HCT116 (cell line): ENCODE measurements around the gene SLC25A13. TPM values are rescaled to one million over a fixed set of nuclear protein-coding genes. Genes with fewer than 3 reads are reported as not detected.

Experiments used
- ATAC-seq: fragments of 200-7000 bp; cut with Tn5 transposase; 2 replicates; pipeline ENCODE4 v1.9.1; 2020; ENCODE audit warnings: mild to moderate bottlenecking, moderate library complexity
- BruUV-seq: library from RNA; stranded (reverse); fragments of 400-500 nt; replicated peaks from 2 replicates; lab custom pipeline; 2021; lab: Mats Ljungman, UMichigan
- CTCF ChIA-PET: fragments of 300-600 bp; sonication (Branson Sonifier 250); formaldehyde crosslinking; loops from one replicate; lab custom pipeline; 2021; ENCODE audit warnings: antibody characterized with exemption; lab: Charles Lee
- POLR2A ChIA-PET: fragments of 300-600, 350-600 bp; sonication (Branson Sonifier 250); formaldehyde crosslinking; loops from one replicate; lab custom pipeline; 2021; ENCODE audit warnings: antibody characterized with exemption; lab: Charles Lee
- RAD21 ChIA-PET, 2 experiments: fragments of 300-600 bp; sonication (Branson Sonifier 250); formaldehyde crosslinking; loops; one replicate each; lab custom pipeline; 2023; ENCODE audit warnings: low total read pairs in 2 of 2; ENCODE audit not compliant: uncharacterized antibody in 2 of 2, unreplicated experiment in 2 of 2, low non-redundant PET in 1 of 2; lab: Charles Lee
- DNase-seq: peaks from one replicate; pipeline ENCODE4 v3.0.0-alpha.2; 2010; ENCODE audit warnings: low read depth, low spot score
- H2AFZ ChIP-seq: fragments of 200-600 bp; shearing (Covaris generic), sonication (generic); 2 replicates; pipeline ENCODE4 v1.6.1; 2017; ENCODE audit warnings: low read depth, mixed run types, mixed read lengths, antibody characterized with exemption, low read length; ENCODE audit not compliant: poor library complexity, severe bottlenecking
- H3K27ac ChIP-seq: 2 replicates; pipeline ENCODE4 v1.5.1; 2012; ENCODE audit warnings: low read depth, low read length
- H3K27me3 ChIP-seq: fragments of 200-600 bp; sonication (generic); 2 replicates; pipeline ENCODE4 v1.6.1; 2016; ENCODE audit warnings: mixed run types, low read length, mixed read lengths; ENCODE audit not compliant: insufficient read depth
- H3K36me3 ChIP-seq, 2 experiments: fragments of 200-500 bp in 1 of 2; fragments of 200-600 bp in 1 of 2; sonication (Bioruptor generic) in 1 of 2; sonication (generic) in 1 of 2; 2 replicates each; pipeline versions ENCODE4 v1.5.1 to v1.6.1; 2014 to 2016; ENCODE audit warnings: low read length in 2 of 2, inconsistent platforms in 1 of 2, mixed read lengths in 1 of 2, mixed run types in 1 of 2; ENCODE audit not compliant: insufficient read depth in 2 of 2, control insufficient read depth in 1 of 2
- H3K4me1 ChIP-seq, 2 experiments: fragments of 200-600 bp in 1 of 2; sonication (generic) in 1 of 2; 2 replicates each; pipeline versions ENCODE4 v1.5.1 to v1.6.1; 2012 to 2017; ENCODE audit warnings: low read length in 2 of 2, inconsistent platforms in 1 of 2, mild to moderate bottlenecking in 1 of 2, mixed read lengths in 1 of 2, mixed run types in 1 of 2, moderate library complexity in 1 of 2; ENCODE audit not compliant: insufficient read depth in 2 of 2, control insufficient read depth in 1 of 2
- H3K4me2 ChIP-seq: fragments of 200-600 bp; sonication (generic); 2 replicates; pipeline ENCODE4 v1.6.1; 2017; ENCODE audit warnings: mixed run types, low read length, mixed read lengths
- H3K4me3 ChIP-seq, 2 experiments: fragments of 200-600 bp in 1 of 2; sonication (generic) in 1 of 2; replicated peaks in 1 of 2; 2 replicates each; pipeline ENCODE4 v1.5.1; 2011 to 2016; ENCODE audit warnings: low read length in 2 of 2, control low read depth in 1 of 2, low read depth in 1 of 2, mild to moderate bottlenecking in 1 of 2, mixed read lengths in 1 of 2, mixed run types in 1 of 2
- H3K79me2 ChIP-seq: fragments of 200-600 bp; sonication (generic); 2 replicates; pipeline ENCODE4 v1.6.1; 2017; ENCODE audit warnings: mild to moderate bottlenecking, mixed run types, low read length, moderate library complexity, mixed read lengths; ENCODE audit not compliant: insufficient read depth
- H3K9ac ChIP-seq: fragments of 200-600 bp; sonication (generic); 2 replicates; pipeline ENCODE4 v1.6.1; 2016; ENCODE audit warnings: low read length, mixed read lengths
- H3K9me2 ChIP-seq: fragments of 200-600 bp; sonication (generic), shearing (Covaris generic); 2 replicates; pipeline ENCODE4 v1.6.1; 2017; ENCODE audit warnings: mixed run types, mild to moderate bottlenecking, moderate library complexity; ENCODE audit not compliant: insufficient read depth
- H3K9me3 ChIP-seq, 2 experiments: fragments of 200-500 bp in 1 of 2; fragments of 200-600 bp in 1 of 2; sonication (Bioruptor generic) in 1 of 2; sonication (generic) in 1 of 2; 2 replicates each; pipeline ENCODE4 v1.6.1; 2014 to 2017; ENCODE audit warnings: low read length in 2 of 2, mixed read lengths in 2 of 2, inconsistent platforms in 1 of 2, low read depth in 1 of 2, mild to moderate bottlenecking in 1 of 2, mixed run types in 1 of 2, moderate library complexity in 1 of 2; ENCODE audit not compliant: control insufficient read depth in 1 of 2, insufficient read depth in 1 of 2
- H4K20me1 ChIP-seq: fragments of 200-600 bp; sonication (generic), shearing (Covaris generic); 2 replicates; pipeline ENCODE4 v1.6.1; 2017; ENCODE audit warnings: mixed run types, mild to moderate bottlenecking, moderate library complexity; ENCODE audit not compliant: insufficient read depth
- CBX3 ChIP-seq: IDR thresholded peaks from 2 replicates; pipeline ENCODE4 v1.6.1; 2012; ENCODE audit warnings: low read depth
- ELF1 ChIP-seq: IDR thresholded peaks from 2 replicates; pipeline ENCODE4 v1.6.1; 2012; ENCODE audit warnings: low read depth, borderline replicate concordance
- EZH2 ChIP-seq: fragments of 200-600 bp; sonication (generic); IDR thresholded peaks from 2 replicates; pipeline ENCODE4 v1.6.1; 2017; ENCODE audit warnings: antibody characterized with exemption, mixed run types
- EZH2phosphoT487 ChIP-seq: fragments of 200-600 bp; IDR thresholded peaks from 2 replicates; pipeline ENCODE4 v1.6.1; 2018; ENCODE audit warnings: antibody characterized with exemption, borderline replicate concordance
- FOSL1 ChIP-seq: IDR thresholded peaks from 2 replicates; pipeline ENCODE4 v1.6.1; 2012; ENCODE audit warnings: low read depth
- JUND ChIP-seq: IDR thresholded peaks from 2 replicates; pipeline ENCODE4 v1.6.1; 2012
- POLR2A ChIP-seq: IDR thresholded peaks from 2 replicates; pipeline ENCODE4 v1.7.0; 2011; ENCODE audit warnings: borderline replicate concordance; ENCODE audit not compliant: insufficient read depth, insufficient read length; ENCODE audit errors: extremely low read depth
- POLR2AphosphoS5 ChIP-seq: IDR thresholded peaks from 2 replicates; pipeline ENCODE4 v1.6.1; 2011; ENCODE audit warnings: mild to moderate bottlenecking, low read depth, low read length, moderate library complexity
- RAD21 ChIP-seq: IDR thresholded peaks from 2 replicates; pipeline ENCODE4 v1.6.1; 2012; ENCODE audit warnings: low read depth, mild to moderate bottlenecking
- SIN3A ChIP-seq: IDR thresholded peaks from 2 replicates; pipeline ENCODE4 v1.6.1; 2012; ENCODE audit warnings: low read depth
- YY1 ChIP-seq: IDR thresholded peaks from 2 replicates; pipeline ENCODE4 v1.6.1; 2011; ENCODE audit warnings: low read length, low read depth, moderate library complexity, mild to moderate bottlenecking; ENCODE audit not compliant: insufficient replicate concordance; ENCODE audit errors: extremely low read depth
- ZFX ChIP-seq: fragments of 450-650 bp; IDR thresholded peaks from 2 replicates; pipeline ENCODE4 v1.6.1; 2017
- intact Hi-C: fragments of 100-400 bp; cut with micrococcal nuclease; formaldehyde crosslinking; loops from 2 replicates; pipeline ENCODE4 v1.10.0; 2022
- total RNA-seq: library from RNA; stranded (reverse); gene quantifications from one replicate; pipeline ENCODE4 v1.2.1, GENCODE V29; 2021; ENCODE audit not compliant: unreplicated experiment
- TF ChIP-seq, protein P1 (sequence below), 3 experiments: fragments of 200-600 bp in 1 of 3; sonication (generic) in 1 of 3; IDR thresholded peaks in 2 of 3; conservative IDR thresholded peaks in 1 of 3; 2 replicates each; pipeline ENCODE4 v1.5.1; 2012 to 2017; ENCODE audit warnings: low read depth in 2 of 3, low read length in 2 of 3, antibody characterized with exemption in 1 of 3, borderline replicate concordance in 1 of 3, control low read depth in 1 of 3, mild to moderate bottlenecking in 1 of 3, mixed read lengths in 1 of 3, mixed run types in 1 of 3, moderate library complexity in 1 of 3; ENCODE audit not compliant: insufficient read depth in 1 of 3
- TF ChIP-seq, protein P2 (sequence below): IDR thresholded peaks from 2 replicates; pipeline ENCODE4 v1.6.1; 2012
- TF ChIP-seq, protein P3 (sequence below): IDR thresholded peaks from 2 replicates; pipeline ENCODE4 v1.6.1; 2011; ENCODE audit warnings: mild to moderate bottlenecking, low read length, moderate library complexity; ENCODE audit not compliant: insufficient replicate concordance; ENCODE audit errors: extremely low read depth

SLC25A13 gene
- total RNA-seq, 1 experiment from 2014 or later: 19.3 TPM

DNA sequence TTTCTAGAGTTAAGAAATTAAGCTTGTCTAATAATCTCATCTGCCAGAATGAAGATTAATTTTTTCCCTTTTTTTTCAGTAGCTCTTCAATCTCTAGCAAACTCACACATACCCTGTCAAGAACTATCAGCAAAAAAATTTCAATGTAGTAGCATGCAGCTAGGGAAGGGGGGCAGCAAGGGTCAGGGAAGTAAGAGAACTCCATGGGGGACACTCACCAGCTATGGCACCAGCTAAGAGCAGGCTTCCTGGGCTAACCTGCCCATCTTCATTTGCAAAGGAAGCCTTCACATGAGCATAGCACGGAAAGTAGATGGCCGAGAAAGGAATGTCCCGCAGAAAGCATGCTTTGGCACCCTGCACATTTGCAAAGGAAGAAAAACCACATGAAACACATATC lies 190.4 kb downstream of the SLC25A13 start:
- 0 out of 4 replicates have a peak, but pooled peaks cover 0 to 2% of the 10 kb centered on the region in 2 experiments for H3K36me3 ChIP-seq
- no peak overlapping the region for H2AFZ ChIP-seq
- H3K4me1 ChIP-seq: no peaks in the 10 kb centered on the region
- no peak overlapping the region for H3K4me2 ChIP-seq
- ATAC-seq (no peak), DNase-seq (no peak)
- no peaks in the 10 kb centered on the region for H3K9me2 ChIP-seq
- CTCF ChIA-PET: no interaction called here
- no peaks in the 10 kb centered on the region; the same call in 1 of the 2 replicates for H4K20me1 ChIP-seq
- POLR2A ChIA-PET: no interaction called here
- no peaks in the 10 kb centered on the region for H3K9me3 ChIP-seq
- RAD21 ChIA-PET: no interaction called here
- H3K79me2 ChIP-seq: no peaks in the 10 kb centered on the region
- H3K9ac ChIP-seq: no peak overlapping the region
- H3K4me3 ChIP-seq: no peak overlapping the region
- no TSS peak for BruUV-seq
- no peaks in the 10 kb centered on the region for H3K27me3 ChIP-seq
- intact Hi-C loops: no loop called here
- TF ChIP-seq EZH2phosphoT487 (no peak), RAD21 (no peak), SIN3A (no peak), JUND (no peak), FOSL1 (no peak), POLR2A (no peak), POLR2AphosphoS5 (no peak)
- TF ChIP-seq, all 23 proteins: peak for 0
- no peak overlapping the region for H3K27ac ChIP-seq

DNA sequence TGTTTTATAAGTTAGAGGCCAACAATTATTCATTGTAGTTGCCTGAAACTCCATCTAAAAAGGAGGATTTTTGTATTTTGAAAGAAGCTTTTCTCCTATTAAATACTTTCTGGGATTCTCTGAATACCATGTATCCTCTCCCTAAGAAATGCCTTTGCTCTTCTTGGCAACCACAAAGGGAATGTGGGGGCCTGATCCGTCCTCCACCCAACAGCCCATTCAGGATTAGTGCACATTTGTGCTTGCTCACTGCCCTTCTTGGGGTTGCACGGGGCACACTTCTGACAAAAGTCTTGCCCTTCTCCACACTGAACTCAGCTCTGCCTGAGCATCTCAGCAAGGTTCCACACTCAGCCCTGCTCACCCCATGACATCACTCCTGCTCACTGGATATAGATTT lies 194.2 kb downstream of the SLC25A13 start:
- intact Hi-C loops: no loop called here
- Histone ChIP-seq H3K9me3 (no peaks in the 10 kb centered on the region), H3K9me2 (no peaks in the 10 kb centered on the region), H3K9ac (no peak overlapping the region), H3K27ac (no peak overlapping the region), H3K36me3 (no peaks in the 10 kb centered on the region), H3K4me3 (no peak overlapping the region), H3K79me2 (no peaks in the 10 kb centered on the region), H3K27me3 (no peaks in the 10 kb centered on the region), H4K20me1 (no peaks in the 10 kb centered on the region), H2AFZ (no peak overlapping the region), H3K4me1 (no peaks in the 10 kb centered on the region), H3K4me2 (no peak overlapping the region)
- no TSS peak for BruUV-seq
- no peak for DNase-seq
- ATAC-seq: no peak
- TF ChIP-seq ZFX (no peak), EZH2phosphoT487 (no peak), CBX3 (no peak), POLR2AphosphoS5 (no peak), RAD21 (no peak), EZH2 (no peak), YY1 (no peak), JUND (no peak), POLR2A (no peak), ELF1 (no peak)
- TF ChIP-seq, protein P1, sequence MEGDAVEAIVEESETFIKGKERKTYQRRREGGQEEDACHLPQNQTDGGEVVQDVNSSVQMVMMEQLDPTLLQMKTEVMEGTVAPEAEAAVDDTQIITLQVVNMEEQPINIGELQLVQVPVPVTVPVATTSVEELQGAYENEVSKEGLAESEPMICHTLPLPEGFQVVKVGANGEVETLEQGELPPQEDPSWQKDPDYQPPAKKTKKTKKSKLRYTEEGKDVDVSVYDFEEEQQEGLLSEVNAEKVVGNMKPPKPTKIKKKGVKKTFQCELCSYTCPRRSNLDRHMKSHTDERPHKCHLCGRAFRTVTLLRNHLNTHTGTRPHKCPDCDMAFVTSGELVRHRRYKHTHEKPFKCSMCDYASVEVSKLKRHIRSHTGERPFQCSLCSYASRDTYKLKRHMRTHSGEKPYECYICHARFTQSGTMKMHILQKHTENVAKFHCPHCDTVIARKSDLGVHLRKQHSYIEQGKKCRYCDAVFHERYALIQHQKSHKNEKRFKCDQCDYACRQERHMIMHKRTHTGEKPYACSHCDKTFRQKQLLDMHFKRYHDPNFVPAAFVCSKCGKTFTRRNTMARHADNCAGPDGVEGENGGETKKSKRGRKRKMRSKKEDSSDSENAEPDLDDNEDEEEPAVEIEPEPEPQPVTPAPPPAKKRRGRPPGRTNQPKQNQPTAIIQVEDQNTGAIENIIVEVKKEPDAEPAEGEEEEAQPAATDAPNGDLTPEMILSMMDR (IDR thresholded peaks at IDR 0.05 in 2 of 3, conservative IDR thresholded peaks at IDR 0.05 in 1 of 3; ENCODE audit: borderline replicate concordance in 1 of 3, insufficient read depth in 1 of 3, low read depth in 2 of 3, low read length in 2 of 3): no peak
- TF ChIP-seq, protein P2, sequence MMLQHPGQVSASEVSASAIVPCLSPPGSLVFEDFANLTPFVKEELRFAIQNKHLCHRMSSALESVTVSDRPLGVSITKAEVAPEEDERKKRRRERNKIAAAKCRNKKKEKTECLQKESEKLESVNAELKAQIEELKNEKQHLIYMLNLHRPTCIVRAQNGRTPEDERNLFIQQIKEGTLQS: no peak
- TF ChIP-seq, protein P3, sequence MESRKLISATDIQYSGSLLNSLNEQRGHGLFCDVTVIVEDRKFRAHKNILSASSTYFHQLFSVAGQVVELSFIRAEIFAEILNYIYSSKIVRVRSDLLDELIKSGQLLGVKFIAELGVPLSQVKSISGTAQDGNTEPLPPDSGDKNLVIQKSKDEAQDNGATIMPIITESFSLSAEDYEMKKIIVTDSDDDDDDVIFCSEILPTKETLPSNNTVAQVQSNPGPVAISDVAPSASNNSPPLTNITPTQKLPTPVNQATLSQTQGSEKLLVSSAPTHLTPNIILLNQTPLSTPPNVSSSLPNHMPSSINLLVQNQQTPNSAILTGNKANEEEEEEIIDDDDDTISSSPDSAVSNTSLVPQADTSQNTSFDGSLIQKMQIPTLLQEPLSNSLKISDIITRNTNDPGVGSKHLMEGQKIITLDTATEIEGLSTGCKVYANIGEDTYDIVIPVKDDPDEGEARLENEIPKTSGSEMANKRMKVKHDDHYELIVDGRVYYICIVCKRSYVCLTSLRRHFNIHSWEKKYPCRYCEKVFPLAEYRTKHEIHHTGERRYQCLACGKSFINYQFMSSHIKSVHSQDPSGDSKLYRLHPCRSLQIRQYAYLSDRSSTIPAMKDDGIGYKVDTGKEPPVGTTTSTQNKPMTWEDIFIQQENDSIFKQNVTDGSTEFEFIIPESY: no peak
- ChIA-PET CTCF (no interaction called here), POLR2A (no interaction called here), RAD21 (no interaction called here)
